ENCODE results near the gene PAX8. TPM values are rescaled to one million over a fixed set of nuclear protein-coding genes. Genes with fewer than 3 reads are reported as not detected.

The PAX8 gene
- total RNA-seq, 3 donors from 2014 or later, result 0.73 to 1.1 (median 0.98) TPM

DNA sequence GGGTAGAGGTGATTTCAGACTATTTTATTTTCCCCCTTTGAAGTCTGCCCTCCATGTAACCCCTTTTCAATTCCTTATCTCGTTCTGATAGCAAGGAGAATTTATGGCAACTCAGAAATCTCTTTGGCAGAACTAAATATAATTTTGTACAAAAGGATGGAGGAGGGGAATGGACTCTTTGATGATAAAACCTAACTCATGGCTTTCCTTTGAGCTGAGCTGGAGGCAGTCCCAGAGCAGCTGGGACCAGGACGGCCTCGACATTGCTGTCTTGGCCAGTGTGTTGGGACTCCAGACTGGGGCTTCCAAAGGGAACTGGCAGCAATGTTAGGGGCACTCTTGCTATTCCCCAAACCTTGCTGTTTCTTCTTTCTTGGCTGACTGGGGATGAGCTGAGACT is 47.7 kb downstream of the PAX8 start:
- no peak for ATAC-seq
- Mint-ChIP-seq H3K36me3 (ENCODE audit: insufficient read depth) (no peaks in the 10 kb centered on the region), H3K4me3 (no peak overlapping the region), H3K9me3 (no peaks in the 10 kb centered on the region), H3K4me1 (ENCODE audit: low read depth) (peaks cover 11% of the 10 kb centered on the region), H3K27me3 (ENCODE audit: low read depth) (peaks cover 2% of the 10 kb centered on the region)
- DNase-seq, result no peak

DNA sequence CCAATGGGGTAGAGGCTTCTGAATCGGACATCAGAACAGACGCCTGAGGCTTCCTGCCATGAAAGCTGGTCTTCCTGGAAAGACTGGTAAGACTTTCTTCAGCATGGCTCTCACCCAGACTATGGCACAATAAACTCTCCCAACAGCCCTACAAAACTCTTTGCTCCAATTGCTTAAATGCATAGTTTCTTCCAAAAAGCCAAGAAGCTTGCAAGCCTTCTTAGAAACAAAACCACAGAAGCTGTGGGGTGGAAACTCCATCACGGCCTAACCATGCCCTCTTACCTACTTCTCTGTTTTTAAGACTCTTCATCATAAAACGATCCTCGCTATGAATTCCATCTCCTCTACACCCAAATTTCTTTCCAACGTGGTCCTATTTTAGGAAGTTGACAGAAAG is 48.2 kb downstream of the PAX8 start:
- H3K27me3 Mint-ChIP-seq (ENCODE audit: low read depth), result peaks cover 2% of the 10 kb centered on the region

DNA sequence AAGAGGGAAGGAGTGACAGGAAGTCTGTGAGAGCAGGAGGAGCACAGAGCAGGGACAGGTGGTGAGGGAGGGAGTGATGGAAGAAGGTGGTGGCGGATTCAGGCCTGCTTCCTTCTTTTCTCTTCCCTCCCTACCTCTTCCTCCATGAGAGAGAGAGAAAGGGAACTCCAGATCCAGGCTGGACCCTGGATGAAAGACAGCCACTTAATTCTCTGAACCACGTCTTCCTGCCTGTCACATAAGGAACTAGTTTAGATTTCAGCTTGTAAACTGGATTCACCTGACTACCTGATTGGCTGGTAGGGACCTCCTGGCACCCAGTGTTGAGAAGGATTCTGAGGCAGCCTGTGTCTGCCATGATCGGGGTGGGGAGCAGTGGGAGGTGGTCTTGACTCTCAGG is 48.9 kb downstream of the PAX8 start:
- H3K4me3 Mint-ChIP-seq, result no peak overlapping the region
- no peaks in the 10 kb centered on the region for H3K9me3 Mint-ChIP-seq
- no peaks in the 10 kb centered on the region for H3K36me3 Mint-ChIP-seq (ENCODE audit: insufficient read depth)
- no peak for DNase-seq
- peaks cover 2% of the 10 kb centered on the region for H3K27me3 Mint-ChIP-seq (ENCODE audit: low read depth)
- peaks cover 9% of the 10 kb centered on the region for H3K4me1 Mint-ChIP-seq (ENCODE audit: low read depth)
- no peak for ATAC-seq

More for the DNA sequence above, 48.2 kb downstream of the PAX8 start:
- DNase-seq (no peak), ATAC-seq (no peak)
- Mint-ChIP-seq H3K9me3 (no peaks in the 10 kb centered on the region), H3K36me3 (ENCODE audit: insufficient read depth) (no peaks in the 10 kb centered on the region), H3K4me3 (no peak overlapping the region), H3K4me1 (ENCODE audit: low read depth) (peaks cover 11% of the 10 kb centered on the region)

- peaks cover 2% of the 10 kb centered on the region for H3K27me3 Mint-ChIP-seq (ENCODE audit: low read depth)
- no peaks in the 10 kb centered on the region for H3K9me3 Mint-ChIP-seq
- H3K4me1 Mint-ChIP-seq (ENCODE audit: low read depth), result peaks cover 9% of the 10 kb centered on the region
- no peaks in the 10 kb centered on the region for H3K36me3 Mint-ChIP-seq (ENCODE audit: insufficient read depth)
- DNase-seq, result no peak
- no peak overlapping the region for H3K4me3 Mint-ChIP-seq
- no peak for ATAC-seq
These were observed 49.6 kb downstream of the PAX8 start for GRCh38 chr2:113228991-113229716.

DNA sequence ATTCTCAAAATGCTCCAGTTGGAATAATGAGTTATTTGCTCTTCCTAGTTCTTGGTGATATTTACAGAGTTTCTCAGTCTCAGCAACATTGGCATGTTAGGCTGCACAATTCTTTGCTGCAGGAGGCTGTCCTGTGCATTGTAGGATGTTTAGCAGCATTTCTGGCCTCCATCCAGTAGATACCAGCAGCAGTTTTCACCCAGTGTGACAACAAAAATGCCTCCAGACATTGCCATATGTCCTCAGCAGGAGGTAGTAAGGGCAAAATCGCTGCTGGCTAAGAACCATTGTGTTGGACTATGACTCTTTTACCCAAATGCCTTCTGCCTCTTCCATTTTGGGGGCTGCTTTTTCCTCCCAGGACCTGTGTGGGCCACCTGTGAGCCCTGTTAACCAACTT is 50.4 kb downstream of the PAX8 start:
- no peak for ATAC-seq
- Mint-ChIP-seq H3K4me3 (no peak overlapping the region), H3K4me1 (ENCODE audit: low read depth) (peaks cover 9% of the 10 kb centered on the region), H3K36me3 (ENCODE audit: insufficient read depth) (no peaks in the 10 kb centered on the region), H3K27me3 (ENCODE audit: low read depth) (peaks cover 2% of the 10 kb centered on the region), H3K9me3 (no peaks in the 10 kb centered on the region)
- no peak for DNase-seq

DNA sequence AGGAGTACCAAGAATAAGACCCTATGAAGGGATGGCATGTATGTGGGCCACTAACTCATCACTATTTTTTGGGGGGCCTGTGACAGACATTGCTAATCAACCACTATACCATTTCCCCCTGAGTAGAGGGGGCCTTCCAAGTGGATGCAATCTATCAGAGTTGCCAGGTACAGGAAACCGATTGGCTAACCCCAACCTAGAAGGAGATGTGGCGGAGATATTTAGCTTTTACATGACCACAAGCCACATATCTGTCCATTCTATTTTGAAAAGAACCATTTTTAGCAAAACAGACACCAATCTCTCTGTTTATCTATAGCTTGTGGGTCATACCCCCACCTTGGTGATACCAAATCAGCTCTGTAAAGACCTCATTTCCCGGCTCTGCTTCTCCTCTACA is 51.0 kb downstream of the PAX8 start:
- Mint-ChIP-seq H3K36me3 (ENCODE audit: insufficient read depth) (no peaks in the 10 kb centered on the region), H3K4me3 (no peak overlapping the region), H3K27me3 (ENCODE audit: low read depth) (no peaks in the 10 kb centered on the region), H3K9me3 (no peaks in the 10 kb centered on the region), H3K4me1 (ENCODE audit: low read depth) (peaks cover 9% of the 10 kb centered on the region)
- no peak for ATAC-seq
- DNase-seq, result no peak

GRCh38 chr2:113227290-113227689 is 51.4 kb downstream of the PAX8 start:
- no peak for ATAC-seq
- H3K27me3 Mint-ChIP-seq (ENCODE audit: low read depth), result no peaks in the 10 kb centered on the region
- H3K9me3 Mint-ChIP-seq, result no peaks in the 10 kb centered on the region
- no peak for DNase-seq
- no peak overlapping the region for H3K4me3 Mint-ChIP-seq
- H3K4me1 Mint-ChIP-seq (ENCODE audit: low read depth), result peaks cover 9% of the 10 kb centered on the region
- H3K36me3 Mint-ChIP-seq (ENCODE audit: insufficient read depth), result no peaks in the 10 kb centered on the region

DNA sequence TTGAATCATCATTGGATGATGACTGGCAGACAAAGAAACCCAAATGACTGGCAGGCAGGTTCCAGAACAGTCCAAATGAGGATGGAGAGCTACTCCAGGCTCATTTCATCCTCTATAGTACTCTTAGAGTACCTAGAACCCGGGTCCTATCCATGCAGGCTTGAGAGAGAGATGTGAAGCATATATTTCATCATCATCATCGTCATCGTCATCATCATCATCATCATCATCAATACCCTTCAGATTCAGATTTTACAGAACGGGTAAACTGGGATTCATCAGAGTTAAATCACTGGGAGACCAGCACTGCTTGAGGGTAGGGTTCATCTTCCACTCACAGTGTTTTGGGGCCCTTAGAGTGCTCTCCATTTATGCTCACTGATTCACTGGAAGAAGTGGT is 52.3 kb downstream of the PAX8 start:
- ATAC-seq (no peak), DNase-seq (no peak)
- Mint-ChIP-seq H3K36me3 (ENCODE audit: insufficient read depth) (no peaks in the 10 kb centered on the region), H3K4me1 (ENCODE audit: low read depth) (peaks cover 9% of the 10 kb centered on the region), H3K4me3 (no peak overlapping the region), H3K9me3 (no peaks in the 10 kb centered on the region), H3K27me3 (ENCODE audit: low read depth) (no peaks in the 10 kb centered on the region)

- H3K9me3 Mint-ChIP-seq, result no peaks in the 10 kb centered on the region
- H3K36me3 Mint-ChIP-seq (ENCODE audit: insufficient read depth), result no peaks in the 10 kb centered on the region
- ATAC-seq (no peak), DNase-seq (no peak)
- no peaks in the 10 kb centered on the region for H3K27me3 Mint-ChIP-seq (ENCODE audit: low read depth)
- peaks cover 7% of the 10 kb centered on the region for H3K4me1 Mint-ChIP-seq (ENCODE audit: low read depth)
- no peak overlapping the region for H3K4me3 Mint-ChIP-seq
These were observed 53.2 kb downstream of the PAX8 start for GRCh38 chr2:113225263-113226259.

- H3K4me3 Mint-ChIP-seq, result no peak overlapping the region
- DNase-seq, result no peak
- H3K9me3 Mint-ChIP-seq, result no peaks in the 10 kb centered on the region
- ATAC-seq, result no peak
- H3K36me3 Mint-ChIP-seq (ENCODE audit: insufficient read depth), result no peaks in the 10 kb centered on the region
- no peaks in the 10 kb centered on the region for H3K27me3 Mint-ChIP-seq (ENCODE audit: low read depth)
- H3K4me1 Mint-ChIP-seq (ENCODE audit: low read depth), result peaks cover 5% of the 10 kb centered on the region
These were observed 54.0 kb downstream of the PAX8 start for GRCh38 chr2:113224647-113225236.

GRCh38 chr2:113223813-113224212 is 54.9 kb downstream of the PAX8 start:
- ATAC-seq (no peak), DNase-seq (no peak)
- peaks cover 5% of the 10 kb centered on the region for H3K4me1 Mint-ChIP-seq (ENCODE audit: low read depth)
- H3K27me3 Mint-ChIP-seq (ENCODE audit: low read depth), result no peaks in the 10 kb centered on the region
- H3K36me3 Mint-ChIP-seq (ENCODE audit: insufficient read depth), result no peaks in the 10 kb centered on the region
- H3K4me3 Mint-ChIP-seq, result no peak overlapping the region
- H3K9me3 Mint-ChIP-seq, result no peaks in the 10 kb centered on the region

- no peak for DNase-seq
- Mint-ChIP-seq H3K36me3 (ENCODE audit: insufficient read depth) (no peaks in the 10 kb centered on the region), H3K4me1 (ENCODE audit: low read depth) (peaks cover 16% of the 10 kb centered on the region), H3K27me3 (ENCODE audit: low read depth) (no peaks in the 10 kb centered on the region), H3K9me3 (no peaks in the 10 kb centered on the region), H3K4me3 (no peak overlapping the region)
- ATAC-seq, result no peak
These were observed 56.9 kb downstream of the PAX8 start for GRCh38 chr2:113221846-113222245.

DNA sequence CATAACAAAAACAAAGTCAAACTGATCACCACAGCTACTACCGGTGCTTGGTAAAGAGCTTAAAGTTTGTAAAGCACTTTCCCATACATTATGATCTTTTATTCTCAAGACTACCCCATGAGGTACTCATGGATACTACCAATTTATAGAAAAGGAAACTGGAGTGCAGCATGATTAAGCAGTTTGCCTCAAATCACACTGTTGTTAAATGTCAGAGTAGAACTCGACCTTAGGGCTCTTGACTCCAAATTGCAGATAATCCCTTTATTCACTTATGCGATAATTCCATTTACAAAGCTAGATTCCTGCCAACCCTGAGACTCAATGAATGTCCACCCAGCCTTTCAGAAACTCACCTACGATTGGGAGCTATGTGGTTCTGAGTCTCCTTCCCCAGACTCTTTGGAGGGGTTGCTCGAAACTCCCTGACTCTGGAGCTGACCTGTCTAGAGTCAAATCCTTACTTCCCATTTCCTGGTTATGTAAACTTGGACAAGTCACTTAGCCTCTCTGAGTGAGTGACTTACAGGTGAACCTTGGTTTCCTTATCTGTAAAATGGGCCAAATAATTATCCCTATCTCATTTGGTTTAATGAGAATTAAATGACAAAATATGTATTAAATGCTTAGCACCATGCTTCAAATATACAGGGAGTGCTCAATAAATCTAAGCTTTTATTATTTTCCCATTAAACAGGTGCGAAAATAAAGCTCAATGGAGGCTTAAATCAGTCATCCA is 57.6 kb downstream of the PAX8 start:
- H3K36me3 Mint-ChIP-seq (ENCODE audit: insufficient read depth), result no peaks in the 10 kb centered on the region

More for the DNA sequence above, 57.6 kb downstream of the PAX8 start:
- ATAC-seq (no peak), DNase-seq (no peak)
- H3K4me3 Mint-ChIP-seq, result no peak overlapping the region
- H3K9me3 Mint-ChIP-seq, result no peaks in the 10 kb centered on the region
- peaks cover 16% of the 10 kb centered on the region for H3K4me1 Mint-ChIP-seq (ENCODE audit: low read depth)
- no peaks in the 10 kb centered on the region for H3K27me3 Mint-ChIP-seq (ENCODE audit: low read depth)

Measured in activated T-cell treated with anti-CD3 and anti-CD28 coated beads, Interleukin-2, amount 50 U/mL, for 4 hours (primary cell).